Measurements from ENCODE around the gene ATF7IP. TPM values are rescaled to one million over a fixed set of nuclear protein-coding genes. Genes with fewer than 3 reads are reported as not detected.

ATF7IP gene
- polyA plus RNA-seq, 1 of the 3 experiments (the other 2 are of a cell fraction) = 2.8 TPM

DNA sequence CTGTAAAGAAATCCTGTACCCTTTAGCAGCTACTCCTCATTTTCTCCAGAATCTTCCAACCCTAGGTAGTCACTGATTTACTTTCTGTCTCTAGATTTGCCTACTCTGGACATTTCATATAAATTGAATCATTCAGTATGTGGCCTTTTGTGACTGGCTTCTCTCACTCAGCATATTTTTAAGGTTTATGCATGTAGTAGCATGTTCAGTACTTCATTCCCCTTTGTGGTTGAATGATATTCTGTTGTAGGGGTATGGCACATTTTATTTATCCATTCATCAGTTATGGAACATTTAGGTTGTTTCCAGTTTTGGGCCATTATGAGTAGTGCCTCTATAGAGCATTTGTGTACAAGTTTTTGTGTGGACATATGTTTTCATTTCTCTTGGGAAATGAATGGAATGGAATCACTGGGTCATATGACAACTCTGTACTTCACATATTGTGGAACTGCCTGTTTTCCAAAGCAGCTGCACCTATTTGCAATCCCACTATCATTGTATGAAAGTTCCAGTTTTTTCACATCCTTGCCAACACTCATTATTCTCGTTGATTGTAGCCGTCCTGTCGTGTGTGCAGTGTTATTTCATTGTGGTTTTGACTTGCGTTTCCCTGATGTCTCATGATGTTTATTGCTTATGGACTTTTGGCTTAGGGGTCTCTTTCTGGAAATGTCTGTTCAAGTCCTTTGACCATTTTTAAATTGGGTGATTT is 57.2 kb downstream of the ATF7IP start:
- POLR2A ChIA-PET = no interaction called here

DNA sequence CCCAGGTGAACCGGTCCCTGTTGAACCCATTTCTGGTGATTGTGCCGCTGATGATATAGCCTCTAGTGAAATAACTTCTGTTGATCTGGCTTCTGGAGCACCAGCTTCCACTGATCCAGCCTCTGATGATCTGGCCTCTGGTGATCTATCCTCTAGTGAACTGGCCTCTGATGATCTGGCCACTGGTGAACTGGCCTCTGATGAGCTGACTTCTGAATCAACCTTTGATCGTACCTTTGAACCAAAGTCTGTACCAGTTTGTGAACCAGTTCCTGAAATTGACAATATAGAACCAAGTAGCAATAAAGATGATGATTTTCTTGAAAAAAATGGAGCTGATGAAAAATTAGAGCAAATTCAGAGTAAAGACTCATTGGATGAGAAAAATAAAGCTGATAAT is 59.1 kb downstream of the ATF7IP start:
- Histone ChIP-seq H3F3A (replicated peaks; ENCODE audit: insufficient read depth) (no peaks in the 10 kb centered on the region), H3K4me1 (ENCODE audit: control insufficient read depth in 1 of 2, insufficient read depth in 2 of 2, low read depth in 1 of 2, low read length in 1 of 2) (peaks cover 0 to 2% of the 10 kb centered on the region in 2 experiments; a peak in 2 of 4 replicates), H3K9ac (no peak overlapping the region), H2AFZ (ENCODE audit: low read depth) (no peak overlapping the region), H3K9me2 (no peaks in the 10 kb centered on the region), H4K20me1 (ENCODE audit: insufficient read depth) (no peaks in the 10 kb centered on the region), H3K4me2 (no peak overlapping the region), H3K4me3 (ENCODE audit: low read depth in 2 of 2, low read length in 1 of 2) (no peak overlapping the region), H3K36me3 (replicated peaks in 1 of 2; ENCODE audit: control insufficient read depth in 1 of 2, insufficient read depth in 2 of 2, low read length in 1 of 2) (peaks cover 28 to 32% of the 10 kb centered on the region in 2 experiments), H3K79me2 (ENCODE audit: insufficient read depth) (peaks cover 53% of the 10 kb centered on the region; the same call in 1 of the 2 replicates), H3K9me3 (no peaks in the 10 kb centered on the region), H3K27me3 (ENCODE audit: insufficient read depth) (no peaks in the 10 kb centered on the region), H3K27ac (ENCODE audit: low read depth in 2 of 2, low read length in 1 of 2) (no peak overlapping the region)
- ChIA-PET POLR2A (no interaction called here), CTCF (interaction anchor here (1.2 kb wide), 1 partner anchor 187 kb away, joined by 3 read pairs; no protein-coding TSS in a partner anchor)
- no peak for TF ChIP-seq FOXJ3 (CRISPR knock-in tag; IDR thresholded peaks at IDR 0.05)
- no peak for DNase-seq
- WGBS (ENCODE audit: low lambda C conversion rate) = 100% methylated on average over 3 of the region's 3 CpGs

More for the DNA sequence above, 57.2 kb downstream of the ATF7IP start:
- H3K9ac ChIP-seq = no peak overlapping the region
- H3K79me2 ChIP-seq (ENCODE audit: insufficient read depth) = peaks cover 54% of the 10 kb centered on the region; the same call in 1 of the 2 replicates
- CTCF ChIA-PET = no interaction called here
- no peaks in the 10 kb centered on the region for H3K27me3 ChIP-seq (ENCODE audit: insufficient read depth)
- H3K4me1 ChIP-seq (ENCODE audit: control insufficient read depth in 1 of 2, insufficient read depth in 2 of 2, low read depth in 1 of 2, low read length in 1 of 2) = peaks cover 0 to 1% of the 10 kb centered on the region in 2 experiments; a peak in 3 of 4 replicates
- no peak overlapping the region for H2AFZ ChIP-seq (ENCODE audit: low read depth)
- H3K9me2 ChIP-seq = no peaks in the 10 kb centered on the region
- no peak for DNase-seq
- no peaks in the 10 kb centered on the region for H3F3A ChIP-seq (replicated peaks; ENCODE audit: insufficient read depth)
- no peaks in the 10 kb centered on the region for H4K20me1 ChIP-seq (ENCODE audit: insufficient read depth)
- H3K9me3 ChIP-seq = no peaks in the 10 kb centered on the region
- TF ChIP-seq RAD21 (IDR thresholded peaks at IDR 0.05; ENCODE audit: low read length) = no peak
- TF ChIP-seq ELF1 (IDR thresholded peaks at IDR 0.05) = no peak
- no peak for TF ChIP-seq CHD2 (IDR thresholded peaks at IDR 0.05; ENCODE audit: low read length, partially characterized antibody)
- no peak for TF ChIP-seq YY1 (IDR thresholded peaks at IDR 0.05; ENCODE audit: low read depth)
- no peak for TF ChIP-seq TEAD4 (IDR thresholded peaks at IDR 0.05; ENCODE audit: borderline replicate concordance, insufficient read depth)
- TF ChIP-seq NFIC (IDR thresholded peaks at IDR 0.05; ENCODE audit: borderline replicate concordance) = no peak
- TF ChIP-seq TAF1 (IDR thresholded peaks at IDR 0.05; ENCODE audit: borderline replicate concordance, low read depth, low read length) = no peak
- TF ChIP-seq, protein P1, sequence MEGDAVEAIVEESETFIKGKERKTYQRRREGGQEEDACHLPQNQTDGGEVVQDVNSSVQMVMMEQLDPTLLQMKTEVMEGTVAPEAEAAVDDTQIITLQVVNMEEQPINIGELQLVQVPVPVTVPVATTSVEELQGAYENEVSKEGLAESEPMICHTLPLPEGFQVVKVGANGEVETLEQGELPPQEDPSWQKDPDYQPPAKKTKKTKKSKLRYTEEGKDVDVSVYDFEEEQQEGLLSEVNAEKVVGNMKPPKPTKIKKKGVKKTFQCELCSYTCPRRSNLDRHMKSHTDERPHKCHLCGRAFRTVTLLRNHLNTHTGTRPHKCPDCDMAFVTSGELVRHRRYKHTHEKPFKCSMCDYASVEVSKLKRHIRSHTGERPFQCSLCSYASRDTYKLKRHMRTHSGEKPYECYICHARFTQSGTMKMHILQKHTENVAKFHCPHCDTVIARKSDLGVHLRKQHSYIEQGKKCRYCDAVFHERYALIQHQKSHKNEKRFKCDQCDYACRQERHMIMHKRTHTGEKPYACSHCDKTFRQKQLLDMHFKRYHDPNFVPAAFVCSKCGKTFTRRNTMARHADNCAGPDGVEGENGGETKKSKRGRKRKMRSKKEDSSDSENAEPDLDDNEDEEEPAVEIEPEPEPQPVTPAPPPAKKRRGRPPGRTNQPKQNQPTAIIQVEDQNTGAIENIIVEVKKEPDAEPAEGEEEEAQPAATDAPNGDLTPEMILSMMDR (IDR thresholded peaks at IDR 0.05) = no peak
- TF ChIP-seq, protein P2, sequence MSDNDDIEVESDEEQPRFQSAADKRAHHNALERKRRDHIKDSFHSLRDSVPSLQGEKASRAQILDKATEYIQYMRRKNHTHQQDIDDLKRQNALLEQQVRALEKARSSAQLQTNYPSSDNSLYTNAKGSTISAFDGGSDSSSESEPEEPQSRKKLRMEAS (IDR thresholded peaks at IDR 0.05; ENCODE audit: low read depth) = no peak
- TF ChIP-seq GABPA (IDR thresholded peaks at IDR 0.05; ENCODE audit: low read depth) = no peak
- no peak for TF ChIP-seq NRF1 (IDR thresholded peaks at IDR 0.05; ENCODE audit: low read depth, low read length)
- TF ChIP-seq EZH2phosphoT487 (IDR thresholded peaks at IDR 0.05; ENCODE audit: borderline replicate concordance, low read depth) = no peak
- no peak for TF ChIP-seq EP300 (IDR thresholded peaks at IDR 0.05; ENCODE audit: borderline replicate concordance in 1 of 2, low read depth in 1 of 2, low read length in 1 of 2)
- no peak for TF ChIP-seq SMC3 (IDR thresholded peaks at IDR 0.05; ENCODE audit: low read depth, low read length)
- TF ChIP-seq MXI1 (IDR thresholded peaks at IDR 0.05; ENCODE audit: low read depth, low read length) = no peak
- no peak for TF ChIP-seq FOXM1 (IDR thresholded peaks at IDR 0.05; ENCODE audit: low read depth)
- H3K27ac ChIP-seq (ENCODE audit: low read depth in 2 of 2, low read length in 1 of 2) = no peak overlapping the region
- H3K4me2 ChIP-seq = no peak overlapping the region
- WGBS (ENCODE audit: low lambda C conversion rate) = 96% methylated on average over 4 of the region's 4 CpGs
- H3K36me3 ChIP-seq (replicated peaks in 1 of 2; ENCODE audit: control insufficient read depth in 1 of 2, insufficient read depth in 2 of 2, low read length in 1 of 2) = peaks cover 21 to 25% of the 10 kb centered on the region in 2 experiments
- H3K4me3 ChIP-seq (ENCODE audit: low read depth in 2 of 2, low read length in 1 of 2) = no peak overlapping the region
